ENCODE data around the gene TBC1D7.

Gene TBC1D7

DNA sequence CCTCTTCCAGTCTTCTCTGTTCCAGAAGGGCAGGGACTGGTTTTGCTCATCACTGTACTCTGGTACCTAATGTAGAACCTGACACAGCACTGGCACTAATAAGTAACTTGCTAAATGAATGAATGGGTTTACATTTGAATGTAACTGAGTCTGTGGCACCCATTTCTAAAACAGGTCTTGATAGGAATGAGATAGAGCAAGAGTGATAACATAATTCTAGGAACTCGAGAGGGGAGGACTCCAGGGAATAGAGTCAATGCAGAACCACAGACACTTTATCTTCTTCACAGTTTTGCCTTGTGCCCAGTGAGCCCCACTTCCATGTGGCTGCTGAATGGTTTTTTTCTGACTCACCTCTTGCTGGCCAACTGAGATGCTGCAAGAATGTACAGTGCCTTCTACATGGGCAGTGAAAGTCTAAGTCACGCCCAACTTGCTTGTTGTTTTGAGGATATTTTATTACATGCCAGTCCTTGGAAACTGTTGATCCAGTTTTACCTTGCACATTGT, 61.1 kb downstream of the TBC1D7 start:
- DNase-seq: no peak

DNA sequence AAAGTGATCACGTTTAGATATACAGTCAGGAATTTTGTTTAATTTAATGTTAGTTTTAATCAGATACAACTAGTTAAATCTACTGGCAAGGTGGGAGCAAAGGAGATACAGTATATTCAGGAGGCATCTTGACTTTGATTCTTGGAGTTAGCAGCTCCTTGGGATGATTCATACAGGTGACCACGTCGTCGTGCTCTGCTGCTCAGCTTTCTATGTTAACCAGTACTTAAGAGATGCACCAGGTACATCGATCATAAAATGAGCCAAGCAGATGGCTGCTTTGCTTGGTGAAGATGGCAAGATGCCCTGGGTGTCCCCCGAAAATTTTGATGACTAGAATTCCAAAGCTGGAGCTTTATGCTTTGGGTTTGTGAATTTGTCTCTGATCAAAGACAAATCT, 64.7 kb downstream of the TBC1D7 start:
- no peak for DNase-seq

DNA sequence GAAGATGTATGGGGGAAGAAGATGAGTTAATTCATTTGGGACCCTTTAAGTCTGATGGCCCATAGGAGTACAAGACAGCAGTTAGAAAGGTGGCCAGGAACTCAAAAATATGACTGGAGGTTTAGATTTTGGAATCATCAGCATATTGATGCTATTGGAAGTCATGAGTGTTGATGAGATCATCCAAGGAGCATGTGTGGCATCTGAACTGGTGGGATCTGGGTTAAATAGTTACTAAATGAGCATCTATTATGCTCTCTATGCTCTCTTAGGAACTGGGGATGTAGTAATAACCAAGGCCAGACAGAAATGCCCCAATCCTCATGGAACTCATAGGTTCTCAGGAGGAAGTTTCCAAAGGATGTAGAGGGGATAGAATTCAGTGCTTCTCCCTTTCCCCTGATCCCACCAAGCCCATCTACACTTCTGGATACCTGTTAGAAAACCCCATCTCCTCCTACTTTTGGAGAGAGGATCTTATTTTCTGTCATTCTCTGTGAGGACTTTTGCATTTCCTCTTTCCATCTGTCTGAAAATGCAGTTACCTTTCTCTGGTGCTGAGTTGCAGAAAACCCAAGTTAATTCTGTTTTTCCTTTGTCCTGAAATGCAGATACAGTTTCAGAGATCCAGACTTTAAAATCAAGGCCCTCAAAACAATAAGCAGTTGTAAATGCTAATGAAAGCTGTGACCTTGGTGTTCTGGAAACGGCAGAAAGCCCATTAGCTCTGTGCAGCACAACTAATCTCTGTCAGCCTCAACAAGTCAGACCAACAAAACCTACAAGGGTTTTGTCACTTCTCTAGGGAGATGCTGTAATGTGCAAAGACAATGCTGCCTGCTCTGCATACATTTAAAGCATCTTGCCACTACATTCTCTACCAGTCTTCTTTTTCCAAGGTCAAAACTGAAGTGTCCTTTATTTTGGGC, 65.8 kb downstream of the TBC1D7 start:
- no peak for DNase-seq

DNA sequence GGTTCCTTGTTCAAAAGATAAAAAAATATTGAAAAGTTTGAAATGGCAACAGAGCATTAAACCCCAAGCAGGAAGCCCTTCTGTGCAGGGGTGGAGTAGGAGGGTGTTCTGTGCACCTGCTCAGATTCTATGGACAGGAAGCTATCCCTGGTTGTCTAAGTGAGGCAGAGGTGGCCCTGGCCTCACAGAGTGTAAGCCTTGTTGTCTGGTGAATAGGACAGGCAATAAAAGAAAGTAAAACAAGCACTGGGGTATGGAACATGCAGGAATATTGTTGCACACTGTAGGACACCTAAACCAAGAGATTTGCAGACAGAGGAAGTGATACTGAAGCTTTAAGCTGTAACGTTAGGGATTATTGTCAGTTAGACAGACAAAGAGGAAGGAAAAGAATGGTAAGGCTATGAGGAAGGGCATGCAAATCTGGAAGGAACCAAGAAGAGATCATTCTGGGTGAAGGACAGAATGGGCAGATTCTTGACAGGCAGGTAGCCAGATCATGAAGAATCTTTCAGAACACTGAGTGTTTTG, 66.8 kb downstream of the TBC1D7 start:
- peak; percentile 65 for DNase-seq

DNA sequence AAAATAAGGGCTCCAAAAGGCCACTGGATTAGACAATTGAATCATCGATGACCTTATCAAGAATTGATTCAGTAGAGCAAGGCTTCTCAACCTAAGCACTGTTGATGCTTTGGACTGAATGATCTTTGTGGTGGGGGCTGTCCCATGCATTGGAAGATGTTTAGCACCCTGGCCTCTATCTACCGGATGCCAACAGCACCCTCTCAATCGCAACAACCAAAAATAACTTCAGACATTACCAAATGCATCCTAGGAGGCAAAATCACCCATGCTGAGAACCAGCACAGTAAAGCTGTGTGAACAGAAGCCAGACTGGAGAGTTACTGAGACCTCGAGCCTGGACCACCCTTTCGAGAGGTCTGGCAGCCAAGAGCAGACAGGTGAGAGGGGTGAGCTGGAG, 67.5 kb downstream of the TBC1D7 start:
- DNase-seq: no peak

DNA sequence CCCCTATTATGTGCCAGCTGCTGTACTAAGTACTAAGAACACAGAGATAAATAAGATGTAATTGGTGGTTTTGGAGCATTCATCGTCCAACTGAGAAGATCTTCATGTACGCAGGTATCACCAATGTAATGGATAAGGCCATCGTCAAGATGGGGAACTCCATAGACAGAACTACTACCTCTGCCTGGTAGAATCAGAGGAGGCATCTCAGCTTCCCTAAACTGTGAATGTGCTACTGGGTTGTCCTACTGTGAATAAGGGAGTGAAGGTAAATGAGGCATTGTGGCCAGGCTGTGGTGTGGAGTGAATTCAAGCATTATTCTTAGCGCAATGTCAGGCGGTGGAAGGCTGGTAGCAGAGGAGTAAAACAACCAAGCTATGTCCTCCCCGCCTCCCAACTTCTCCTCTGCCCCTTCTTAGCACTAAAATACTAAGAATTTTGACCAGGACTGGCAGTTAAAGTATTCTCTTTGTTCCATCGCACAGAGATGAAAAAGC, 68.2 kb downstream of the TBC1D7 start:
- no peak for DNase-seq

DNA sequence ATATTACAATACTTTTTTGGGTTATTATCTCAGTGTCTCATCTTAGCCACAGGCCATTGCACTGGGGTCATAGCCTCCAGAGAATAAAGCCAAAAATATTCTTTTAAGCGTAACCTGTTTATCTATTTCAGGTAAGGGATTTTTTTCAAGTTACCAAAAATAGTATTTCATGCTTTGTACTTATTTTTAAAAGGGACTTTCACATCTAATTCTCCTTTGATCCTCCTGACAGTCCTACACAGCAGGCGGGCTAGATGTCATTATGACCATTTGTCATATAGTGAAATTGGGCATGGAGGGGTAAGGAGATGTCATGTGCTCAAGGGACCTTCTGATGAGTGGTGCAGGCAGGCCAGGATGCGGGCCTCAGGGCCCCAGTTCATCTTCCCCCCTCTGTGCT, 68.9 kb downstream of the TBC1D7 start:
- no peak for DNase-seq

DNA sequence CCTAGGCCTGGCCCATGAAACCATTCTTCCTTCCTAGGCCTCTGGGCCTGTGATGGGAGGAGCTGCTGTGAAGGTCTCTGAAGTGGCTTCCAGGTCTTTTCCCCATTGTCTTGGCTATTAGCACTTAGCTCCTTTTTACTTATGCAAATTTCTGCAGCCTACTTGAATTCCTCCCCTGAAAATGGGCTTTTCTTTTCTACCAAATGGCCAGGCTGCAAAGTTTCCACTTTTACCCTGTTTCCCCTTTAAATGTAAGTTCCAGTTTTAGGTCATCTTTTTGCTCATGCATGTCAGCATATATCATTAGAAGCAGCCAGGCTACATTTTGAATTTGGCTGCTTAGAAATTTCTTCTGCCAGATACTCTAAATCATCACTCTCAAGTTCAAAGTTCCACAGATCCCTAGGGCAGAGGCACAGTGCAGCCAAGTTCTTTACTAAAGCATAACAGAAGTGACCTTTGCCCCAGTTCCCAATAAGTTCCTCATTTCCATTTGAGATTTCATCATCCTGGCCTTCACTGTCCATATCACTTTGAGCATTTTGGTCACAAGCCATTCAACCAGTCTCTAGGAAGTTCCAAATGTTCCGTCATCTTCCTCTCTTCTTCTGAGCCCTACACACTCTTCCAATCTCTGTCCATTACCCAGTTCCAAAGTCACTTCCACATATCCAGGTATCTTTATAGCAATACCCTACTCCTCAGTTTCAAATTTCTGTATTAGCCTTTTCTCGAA, 71.9 kb downstream of the TBC1D7 start:
- DNase-seq: no peak

Measured in RPMI8226 (cell line).